ENCODE measurements around the gene NLRP5.

The NLRP5 gene

GRCh38 chr19:56026769-56027168, 40.2 kb downstream of the NLRP5 start:
- Histone ChIP-seq H2AFZ (ENCODE audit: low read depth, low read length, severe bottlenecking) (no peak overlapping the region), H3K36me3 (ENCODE audit: low read length) (no peaks in the 10 kb centered on the region), H3K4me2 (ENCODE audit: low read depth, low read length, poor library complexity, severe bottlenecking) (no peak overlapping the region), H4K20me1 (ENCODE audit: low read depth, low read length) (no peaks in the 10 kb centered on the region), H3K9me2 (replicated peaks; ENCODE audit: insufficient read depth, low read length) (no peaks in the 10 kb centered on the region), H3K27ac (ENCODE audit: low read depth, low read length) (no peak overlapping the region), H3K9ac (ENCODE audit: low read length) (no peak overlapping the region), H3K27me3 (ENCODE audit: low read length) (no peaks in the 10 kb centered on the region), H3K9me3 (ENCODE audit: insufficient read depth, low read length) (no peaks in the 10 kb centered on the region), H3F3A (ENCODE audit: insufficient read depth) (no peaks in the 10 kb centered on the region), H3K4me3 (ENCODE audit: insufficient read depth, low read length, poor library complexity, severe bottlenecking) (no peak overlapping the region), H3K79me2 (ENCODE audit: insufficient read depth, low read length) (no peaks in the 10 kb centered on the region)
- no peak for TF ChIP-seq EZH2phosphoT487 (conservative IDR thresholded peaks at IDR 0.05; ENCODE audit: low read length)
- TF ChIP-seq CTCF (IDR thresholded peaks at IDR 0.05; ENCODE audit: insufficient read depth, low read length, poor library complexity, severe bottlenecking), result no peak

DNA sequence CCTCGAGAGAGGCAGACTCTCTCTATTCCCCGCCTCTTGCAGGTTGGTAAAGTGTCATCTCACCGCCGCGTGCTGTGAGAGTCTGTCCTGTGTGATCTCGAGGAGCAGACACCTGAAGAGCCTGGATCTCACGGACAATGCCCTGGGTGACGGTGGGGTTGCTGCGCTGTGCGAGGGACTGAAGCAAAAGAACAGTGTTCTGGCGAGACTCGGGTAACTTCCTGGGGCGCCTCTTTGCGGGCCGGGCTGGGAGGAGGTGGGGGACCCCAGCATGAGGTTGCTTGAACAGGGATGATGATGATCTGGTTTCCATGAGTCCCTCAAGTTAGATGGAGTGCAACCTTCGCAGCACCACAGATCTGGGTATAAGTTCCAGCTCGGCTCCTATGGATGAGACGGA, 67.0 kb downstream of the NLRP5 start:
- H3K4me2 ChIP-seq (ENCODE audit: low read depth, low read length, poor library complexity, severe bottlenecking), result no peak overlapping the region
- H3K36me3 ChIP-seq (ENCODE audit: low read length), result no peaks in the 10 kb centered on the region
- H4K20me1 ChIP-seq (ENCODE audit: low read depth, low read length), result no peaks in the 10 kb centered on the region
- H3K9ac ChIP-seq (ENCODE audit: low read length), result no peak overlapping the region
- H2AFZ ChIP-seq (ENCODE audit: low read depth, low read length, severe bottlenecking), result no peak overlapping the region
- no peaks in the 10 kb centered on the region for H3K27me3 ChIP-seq (ENCODE audit: low read length)
- H3F3A ChIP-seq (ENCODE audit: insufficient read depth), result no peaks in the 10 kb centered on the region
- TF ChIP-seq CTCF (IDR thresholded peaks at IDR 0.05; ENCODE audit: insufficient read depth, low read length, poor library complexity, severe bottlenecking), result no peak
- H3K9me2 ChIP-seq (replicated peaks; ENCODE audit: insufficient read depth, low read length), result no peaks in the 10 kb centered on the region
- no peak overlapping the region for H3K4me3 ChIP-seq (ENCODE audit: insufficient read depth, low read length, poor library complexity, severe bottlenecking)
- H3K27ac ChIP-seq (ENCODE audit: low read depth, low read length), result no peak overlapping the region
- no peaks in the 10 kb centered on the region for H3K79me2 ChIP-seq (ENCODE audit: insufficient read depth, low read length)
- no peaks in the 10 kb centered on the region for H3K9me3 ChIP-seq (ENCODE audit: insufficient read depth, low read length)

DNA sequence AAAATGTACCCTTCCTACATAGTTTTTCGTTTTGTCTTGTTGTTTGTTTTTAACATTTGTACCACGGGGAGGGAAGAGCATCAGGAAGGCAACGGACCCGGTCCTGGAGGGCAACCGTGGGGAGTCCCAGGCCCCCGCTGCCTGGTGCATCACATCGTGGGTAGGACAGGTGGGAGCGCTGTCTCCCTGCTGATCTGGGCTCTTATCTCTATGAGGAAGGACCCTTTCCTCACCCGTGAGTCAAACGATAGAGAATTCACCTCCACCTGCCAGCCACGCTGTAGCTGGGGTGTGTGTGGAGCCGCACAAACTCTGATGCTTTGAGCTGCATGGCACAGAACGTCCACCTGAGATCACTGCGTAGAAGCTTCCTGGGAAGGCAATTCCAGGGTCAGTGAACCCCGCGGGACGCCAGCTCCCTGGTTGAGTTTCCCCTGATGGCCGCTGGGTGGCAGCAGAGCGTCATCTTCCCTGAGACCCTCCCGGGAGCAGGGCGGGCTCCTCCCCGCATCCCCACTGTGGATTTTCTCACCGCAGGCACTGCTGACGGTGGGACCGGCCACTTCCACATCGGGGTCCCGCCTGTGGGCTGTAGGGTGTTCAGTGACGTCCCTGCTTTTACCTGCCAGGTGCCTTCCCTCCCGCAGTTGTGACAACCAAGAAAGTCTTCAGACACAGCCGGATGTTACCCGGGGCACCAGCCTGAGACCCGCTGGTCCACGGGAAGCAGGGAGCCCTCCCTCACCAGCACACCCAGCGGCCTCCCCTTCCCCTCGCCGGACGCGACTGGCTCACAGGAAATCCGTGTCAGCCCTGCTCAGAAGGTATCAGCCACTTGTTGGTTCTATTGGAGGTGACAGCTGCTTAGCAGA, 79.8 kb downstream of the NLRP5 start:
- Histone ChIP-seq H3K9me2 (replicated peaks; ENCODE audit: insufficient read depth, low read length) (no peaks in the 10 kb centered on the region), H3K9me3 (ENCODE audit: insufficient read depth, low read length) (no peaks in the 10 kb centered on the region), H3K27me3 (ENCODE audit: low read length) (no peaks in the 10 kb centered on the region), H3K36me3 (ENCODE audit: low read length) (no peaks in the 10 kb centered on the region), H3K79me2 (ENCODE audit: insufficient read depth, low read length) (no peaks in the 10 kb centered on the region), H3K9ac (ENCODE audit: low read length) (peak overlapping the region; percentile 18; the same call in 1 of the 2 replicates), H3K4me2 (ENCODE audit: low read depth, low read length, poor library complexity, severe bottlenecking) (peak overlapping the region; percentile 44), H3K4me3 (ENCODE audit: insufficient read depth, low read length, poor library complexity, severe bottlenecking) (no peak overlapping the region), H3K27ac (ENCODE audit: low read depth, low read length) (no peak overlapping the region), H2AFZ (ENCODE audit: low read depth, low read length, severe bottlenecking) (peak overlapping the region; percentile 59), H3F3A (ENCODE audit: insufficient read depth) (no peaks in the 10 kb centered on the region), H4K20me1 (ENCODE audit: low read depth, low read length) (no peaks in the 10 kb centered on the region)
- TF ChIP-seq CTCF (IDR thresholded peaks at IDR 0.05; ENCODE audit: insufficient read depth, low read length, poor library complexity, severe bottlenecking) (peak; percentile 87), EZH2phosphoT487 (conservative IDR thresholded peaks at IDR 0.05; ENCODE audit: low read length) (no peak)

Measured in SU-DHL-6 (cell line).